ENCODE measurements around the gene POM121C. TPM values are rescaled to one million over a fixed set of nuclear protein-coding genes. Genes with fewer than 3 reads are reported as not detected.

The POM121C gene
- total RNA-seq, 1 donor from 2014 or later = 8.4 TPM

Other genes with a start within 250 kb of the POM121C start
- 0.14 and 0.58 TPM in 2 replicates for gene TRIM73, start 90.7 kb downstream of the POM121C start, total RNA-seq
- gene SPDYE5, start 6.0 kb upstream of the POM121C start, total RNA-seq = not detected in 2 replicates

Data from epithelial cell of proximal tubule (primary cell).